PC-9 (cell line): Measurements from ENCODE around the gene PRKD3.

Experiments
- CTCF ChIP-seq: fragments of 200-600 bp; sonication (generic); conservative IDR thresholded peaks from 2 replicates; pipeline ENCODE4 v1.6.1; 2017; ENCODE audit warnings: mixed run types, antibody characterized with exemption, mild to moderate bottlenecking, moderate library complexity
- EZH2 ChIP-seq: fragments of 200-600 bp; sonication (generic); IDR thresholded peaks from 2 replicates; pipeline ENCODE4 v1.8.0; 2017; ENCODE audit warnings: antibody characterized with exemption, low read depth

- TF ChIP-seq CTCF: no peak
- TF ChIP-seq EZH2: no peak
These were observed 1.4 kb downstream of the PRKD3 start for GRCh38 chr2:37323176-37323780.
